IMR-90 (cell line): Measurements from ENCODE around the gene SLC51A. TPM values are rescaled to one million over a fixed set of nuclear protein-coding genes. Genes with fewer than 3 reads are reported as not detected.

ENCODE experiments used
- ATAC-seq: fragments of 200-7000 bp; cut with Tn5 transposase; 2 replicates; pipeline ENCODE4 v1.9.1; 2020; ENCODE audit warnings: low read depth, mild to moderate bottlenecking, moderate library complexity
- BruUV-seq: library from RNA; stranded (reverse); fragments of 400-500 nt; replicated peaks from 2 replicates; lab custom pipeline; 2021; lab: Mats Ljungman, UMichigan
- CTCF ChIA-PET: fragments of 300-600 bp; formaldehyde crosslinking; extraction: SDS; loops from one replicate; lab custom pipeline; 2021; ENCODE audit warnings: antibody characterized with exemption; lab: Yijun Ruan, JAX
- POLR2A ChIA-PET: fragments of 300-600 bp; sonication (Branson Sonifier 250); formaldehyde crosslinking; loops from one replicate; lab custom pipeline; 2022; ENCODE audit warnings: antibody characterized with exemption; ENCODE audit not compliant: unreplicated experiment; lab: Charles Lee
- DNase-seq: peaks from one replicate; pipeline ENCODE4 v3.0.0; 2013
- H2AFZ ChIP-seq: replicated peaks from 2 replicates; pipeline ENCODE3; 2013; ENCODE audit warnings: low read length, mild to moderate bottlenecking; ENCODE audit not compliant: poor library complexity
- H2AK5ac ChIP-seq: 2 replicates; pipeline ENCODE4 v1.6.1; 2013; ENCODE audit warnings: low read depth, low read length, inconsistent platforms
- H2AK9ac ChIP-seq: replicated peaks from 2 replicates; pipeline ENCODE3; 2013; ENCODE audit warnings: mild to moderate bottlenecking, low read depth, low read length, moderate library complexity; ENCODE audit not compliant: poor library complexity
- H2BK120ac ChIP-seq: 2 replicates; pipeline ENCODE4 v1.6.1; 2013; ENCODE audit warnings: low read depth, low read length, inconsistent platforms
- H2BK15ac ChIP-seq: 3 replicates; pipeline ENCODE4 v1.6.1; 2013; ENCODE audit warnings: low read depth, low read length, inconsistent platforms
- H2BK20ac ChIP-seq: 2 replicates; pipeline ENCODE4 v1.6.1; 2013; ENCODE audit warnings: low read depth, mild to moderate bottlenecking, inconsistent platforms, low read length, moderate library complexity
- H2BK5ac ChIP-seq: 2 replicates; pipeline ENCODE4 v1.6.1; 2013; ENCODE audit warnings: mild to moderate bottlenecking, low read depth, low read length, inconsistent platforms; ENCODE audit not compliant: poor library complexity, severe bottlenecking
- H3K14ac ChIP-seq: replicated peaks from 2 replicates; pipeline ENCODE4 v1.6.1; 2013; ENCODE audit warnings: low read depth, low read length, inconsistent platforms
- H3K18ac ChIP-seq: 2 replicates; pipeline ENCODE4 v1.6.1; 2013; ENCODE audit warnings: low read depth, low read length, control low read depth
- H3K23ac ChIP-seq: 2 replicates; pipeline ENCODE4 v1.6.1; 2013; ENCODE audit warnings: low read depth, low read length, inconsistent platforms
- H3K27ac ChIP-seq: 2 replicates; pipeline ENCODE4 v1.5.1; 2013; ENCODE audit warnings: mild to moderate bottlenecking, control low read depth, low read length; ENCODE audit not compliant: insufficient read depth
- H3K27me3 ChIP-seq: 2 replicates; pipeline ENCODE4 v1.6.1; 2013; ENCODE audit warnings: low read length; ENCODE audit not compliant: control insufficient read depth, insufficient read depth
- H3K36me3 ChIP-seq: 2 replicates; pipeline ENCODE4 v1.6.1; 2013; ENCODE audit warnings: low read length, mixed read lengths; ENCODE audit not compliant: control insufficient read depth, insufficient read depth
- H3K4ac ChIP-seq: 2 replicates; pipeline ENCODE4 v1.6.1; 2013; ENCODE audit warnings: low read depth, low read length, inconsistent platforms
- H3K4me1 ChIP-seq: 2 replicates; pipeline ENCODE4 v1.6.1; 2013; ENCODE audit warnings: low read length, mixed read lengths; ENCODE audit not compliant: control insufficient read depth, insufficient read depth
- H3K4me2 ChIP-seq: 2 replicates; pipeline ENCODE4 v1.6.1; 2013; ENCODE audit warnings: low read depth, mild to moderate bottlenecking, control low read depth, low read length, moderate library complexity
- H3K4me3 ChIP-seq: 2 replicates; pipeline ENCODE4 v1.5.1; 2013; ENCODE audit warnings: low read depth, mild to moderate bottlenecking, control low read depth, low read length, moderate library complexity; ENCODE audit not compliant: insufficient read depth
- H3K56ac ChIP-seq: 2 replicates; pipeline ENCODE4 v1.6.1; 2013; ENCODE audit warnings: low read length, inconsistent platforms; ENCODE audit not compliant: insufficient read depth; ENCODE audit errors: extremely low read depth
- H3K79me1 ChIP-seq, 2 experiments: 2 replicates each; pipeline ENCODE4 v1.6.1; 2013; ENCODE audit warnings: low read length in 2 of 2, inconsistent platforms in 1 of 2, low read depth in 1 of 2
- H3K9ac ChIP-seq: 2 replicates; pipeline ENCODE4 v1.6.1; 2013; ENCODE audit warnings: low read depth, low read length, control low read depth
- H3K9me1 ChIP-seq: 2 replicates; pipeline ENCODE4 v1.6.1; 2013; ENCODE audit warnings: low read length, inconsistent platforms; ENCODE audit not compliant: insufficient read depth
- H3K9me3 ChIP-seq: 2 replicates; pipeline ENCODE4 v1.6.1; 2013; ENCODE audit warnings: low read length; ENCODE audit not compliant: control insufficient read depth, insufficient read depth
- H4K20me1 ChIP-seq: 2 replicates; pipeline ENCODE4 v1.6.1; 2013; ENCODE audit warnings: low read length, inconsistent platforms; ENCODE audit not compliant: insufficient read depth
- H4K5ac ChIP-seq: 2 replicates; pipeline ENCODE4 v1.6.1; 2013; ENCODE audit warnings: mild to moderate bottlenecking, low read depth, low read length, control low read depth
- H4K8ac ChIP-seq, 2 experiments: 2 replicates each; pipeline ENCODE4 v1.6.1; 2013; ENCODE audit warnings: low read depth in 2 of 2, low read length in 2 of 2, control low read depth in 1 of 2, inconsistent platforms in 1 of 2
- H4K91ac ChIP-seq: 2 replicates; pipeline ENCODE4 v1.6.1; 2013; ENCODE audit warnings: low read depth, low read length, inconsistent platforms; ENCODE audit not compliant: insufficient read depth
- BHLHE40 ChIP-seq: fragments of 150-350 bp; IDR thresholded peaks from 2 replicates; pipeline ENCODE4 v1.6.1; 2016; ENCODE audit warnings: mild to moderate bottlenecking, low read depth, low read length
- CEBPB ChIP-seq: IDR thresholded peaks from 2 replicates; pipeline ENCODE4 v1.6.1; 2012; ENCODE audit warnings: low read depth, low read length, improper control_type of control experiment
- CHD1 ChIP-seq: IDR thresholded peaks from 2 replicates; pipeline ENCODE4 v1.6.1; 2012; ENCODE audit warnings: low read depth, low read length, improper control_type of control experiment
- CTCF ChIP-seq: conservative IDR thresholded peaks from 2 replicates; pipeline ENCODE4 v1.5.1; 2012; ENCODE audit warnings: mild to moderate bottlenecking, low read depth, low read length, improper control_type of control experiment
- MAFK ChIP-seq: IDR thresholded peaks from 2 replicates; pipeline ENCODE4 v1.6.1; 2012; ENCODE audit warnings: low read depth, low read length, improper control_type of control experiment
- MAZ ChIP-seq: IDR thresholded peaks from 2 replicates; pipeline ENCODE4 v1.6.1; 2012; ENCODE audit warnings: low read depth, mild to moderate bottlenecking, low read length, improper control_type of control experiment, moderate library complexity, borderline replicate concordance
- MXI1 ChIP-seq: IDR thresholded peaks from 2 replicates; pipeline ENCODE4 v1.6.1; 2012; ENCODE audit warnings: low read depth, mild to moderate bottlenecking, low read length, moderate library complexity, borderline replicate concordance
- POLR2A ChIP-seq: IDR thresholded peaks from 2 replicates; pipeline ENCODE4 v1.6.1; 2012; ENCODE audit warnings: mild to moderate bottlenecking, low read depth, low read length
- RAD21 ChIP-seq: IDR thresholded peaks from 2 replicates; pipeline ENCODE4 v1.6.1; 2012; ENCODE audit warnings: low read length, improper control_type of control experiment
- RCOR1 ChIP-seq: IDR thresholded peaks from 2 replicates; pipeline ENCODE4 v1.6.1; 2012; ENCODE audit warnings: mild to moderate bottlenecking, low read length, improper control_type of control experiment; ENCODE audit not compliant: insufficient replicate concordance
- SMC3 ChIP-seq: fragments of 150-350 bp; IDR thresholded peaks from 2 replicates; pipeline ENCODE4 v1.6.1; 2016; ENCODE audit warnings: low read depth, mild to moderate bottlenecking, antibody characterized with exemption, low read length, moderate library complexity
- WGBS, 2 experiments: methylation state at CpG; one replicate each; pipeline versions ENCODE4 v1.1.5 to v1.1.7; 2013; ENCODE audit warnings: missing lambda C conversion rate in 2 of 2; ENCODE audit not compliant: insufficient read length in 1 of 2; ENCODE audit errors: extremely low coverage in 2 of 2; 5-methylcytosine and 5-hydroxymethylcytosine counted together
- dilution Hi-C: fragments of 300-500 bp; cut with HindIII; formaldehyde crosslinking; loops from one replicate; pipeline ENCODE4 v1.14.3; 2018; ENCODE audit warnings: low sequenced_read_pairs; ENCODE audit not compliant: unreplicated experiment
- in situ Hi-C: fragments of 300-500 bp; cut with MboI; formaldehyde crosslinking; loops from 3 replicates; pipeline ENCODE4 v1.14.3; 2019; ENCODE audit warnings: low sequenced_read_pairs, inconsistent platforms, mixed read lengths
- intact Hi-C: fragments of 100-400 bp; cut with micrococcal nuclease; formaldehyde crosslinking; loops from 2 replicates; pipeline ENCODE4 v1.10.0; 2022
- polyA plus RNA-seq, 3 experiments: library from polyadenylated mRNA; depleted of rRNA; stranded (reverse); fragments of >200 nt; gene quantifications; 2 replicates each; pipeline ENCODE4 v1.2.3, GENCODE V29; 2012; ENCODE audit warnings: low replicate concordance in 1 of 3
- total RNA-seq: library from RNA; depleted of rRNA; stranded (reverse); fragments of >200 nt; gene quantifications from 2 replicates; pipeline ENCODE4 v1.2.3, GENCODE V29; 2012
- TF ChIP-seq, protein P1 (sequence below): fragments of 150-350 bp; IDR thresholded peaks from 2 replicates; pipeline ENCODE4 v1.6.1; 2016; ENCODE audit warnings: low read depth, mild to moderate bottlenecking, low read length, moderate library complexity, borderline replicate concordance
- TF ChIP-seq, protein P2 (sequence below): fragments of 150-350 bp; IDR thresholded peaks from 2 replicates; pipeline ENCODE4 v1.6.1; 2017; ENCODE audit warnings: mild to moderate bottlenecking, antibody characterized with exemption, low read length, low read depth

The SLC51A gene
- total and polyA plus RNA-seq, 2 of the 4 experiments (the other 2 are of a cell fraction), result not detected

- no peak overlapping the region for H4K91ac ChIP-seq
Measured at GRCh38 chr3:196214783-196215441, 1.4 kb upstream of the SLC51A start.

More at GRCh38 chr3:196214783-196215441, 1.4 kb upstream of the SLC51A start:
- Histone ChIP-seq H2AFZ (no peak overlapping the region), H2BK15ac (no peak overlapping the region), H3K23ac (no peak overlapping the region), H2BK20ac (no peak overlapping the region), H2AK5ac (no peak overlapping the region), H3K14ac (no peak overlapping the region), H2BK120ac (no peak overlapping the region), H4K20me1 (no peaks in the 10 kb centered on the region; the same call in 1 of the 2 replicates), H3K36me3 (no peaks in the 10 kb centered on the region), H3K4me2 (no peak overlapping the region), H3K56ac (no peak overlapping the region), H3K9ac (no peak overlapping the region), H3K9me1 (0 out of 2 replicates have a peak, but pooled peaks cover 3% of the 10 kb centered on the region), H4K8ac (no peak overlapping the region), H3K4me1 (0 out of 2 replicates have a peak, but pooled peaks cover 2% of the 10 kb centered on the region), H3K27me3 (peaks cover 15% of the 10 kb centered on the region; the same call in 1 of the 2 replicates), H3K4me3 (no peak overlapping the region), H2AK9ac (no peak overlapping the region), H2BK5ac (no peak overlapping the region), H3K4ac (no peak overlapping the region), H3K18ac (no peak overlapping the region), H3K9me3 (no peaks in the 10 kb centered on the region), H4K5ac (no peak overlapping the region), H3K27ac (no peak overlapping the region), H3K79me1 (no peaks in the 10 kb centered on the region)
- 80% methylated on average over 2 of the region's 16 CpGs; no CpG with 5 or more reads in 1 of the 2 experiments for WGBS, 2 experiments
- no TSS peak for BruUV-seq
- CTCF ChIA-PET, result interaction anchor here (1.0 to 1.2 kb wide), 2 partner anchors 12 to 19 kb away, joined by 3 read pairs; no protein-coding TSS in a partner anchor
- in situ Hi-C loops (no loop called here), intact Hi-C loops (no loop called here), dilution Hi-C loops (no loop called here)
- no peak for DNase-seq
- POLR2A ChIA-PET, result no interaction called here
- no peak for ATAC-seq
- TF ChIP-seq, protein P1, sequence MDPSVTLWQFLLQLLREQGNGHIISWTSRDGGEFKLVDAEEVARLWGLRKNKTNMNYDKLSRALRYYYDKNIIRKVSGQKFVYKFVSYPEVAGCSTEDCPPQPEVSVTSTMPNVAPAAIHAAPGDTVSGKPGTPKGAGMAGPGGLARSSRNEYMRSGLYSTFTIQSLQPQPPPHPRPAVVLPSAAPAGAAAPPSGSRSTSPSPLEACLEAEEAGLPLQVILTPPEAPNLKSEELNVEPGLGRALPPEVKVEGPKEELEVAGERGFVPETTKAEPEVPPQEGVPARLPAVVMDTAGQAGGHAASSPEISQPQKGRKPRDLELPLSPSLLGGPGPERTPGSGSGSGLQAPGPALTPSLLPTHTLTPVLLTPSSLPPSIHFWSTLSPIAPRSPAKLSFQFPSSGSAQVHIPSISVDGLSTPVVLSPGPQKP, result no peak
- no peak for TF ChIP-seq RCOR1
- no peak for TF ChIP-seq MAZ
- TF ChIP-seq CTCF, result no peak
- TF ChIP-seq SMC3, result no peak
- no peak for TF ChIP-seq POLR2A
- no peak for TF ChIP-seq CEBPB
- TF ChIP-seq BHLHE40, result no peak
- TF ChIP-seq CHD1, result no peak
- TF ChIP-seq, protein P2, sequence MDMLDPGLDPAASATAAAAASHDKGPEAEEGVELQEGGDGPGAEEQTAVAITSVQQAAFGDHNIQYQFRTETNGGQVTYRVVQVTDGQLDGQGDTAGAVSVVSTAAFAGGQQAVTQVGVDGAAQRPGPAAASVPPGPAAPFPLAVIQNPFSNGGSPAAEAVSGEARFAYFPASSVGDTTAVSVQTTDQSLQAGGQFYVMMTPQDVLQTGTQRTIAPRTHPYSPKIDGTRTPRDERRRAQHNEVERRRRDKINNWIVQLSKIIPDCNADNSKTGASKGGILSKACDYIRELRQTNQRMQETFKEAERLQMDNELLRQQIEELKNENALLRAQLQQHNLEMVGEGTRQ, result no peak
- no peak for TF ChIP-seq RAD21
- TF ChIP-seq MAFK, result no peak
- no peak for TF ChIP-seq MXI1
